ENCODE data around the gene TPK1. TPM values are rescaled to one million over a fixed set of nuclear protein-coding genes. Genes with fewer than 3 reads are reported as not detected.

TPK1 gene
- total RNA-seq, 1 donor from 2014 or later: 4.0 TPM

- Mint-ChIP-seq H3K36me3 (ENCODE audit: low read depth) (no peaks in the 10 kb centered on the region), H3K4me3 (no peak overlapping the region), H3K4me1 (no peaks in the 10 kb centered on the region), H3K27me3 (ENCODE audit: low read depth) (no peaks in the 10 kb centered on the region), H3K9me3 (peaks cover 5% of the 10 kb centered on the region), H3K27ac (ENCODE audit: unreplicated experiment) (no peak overlapping the region)
- no peak for DNase-seq (ENCODE audit: low read depth, low spot score)
- TF ChIP-seq, protein P1, sequence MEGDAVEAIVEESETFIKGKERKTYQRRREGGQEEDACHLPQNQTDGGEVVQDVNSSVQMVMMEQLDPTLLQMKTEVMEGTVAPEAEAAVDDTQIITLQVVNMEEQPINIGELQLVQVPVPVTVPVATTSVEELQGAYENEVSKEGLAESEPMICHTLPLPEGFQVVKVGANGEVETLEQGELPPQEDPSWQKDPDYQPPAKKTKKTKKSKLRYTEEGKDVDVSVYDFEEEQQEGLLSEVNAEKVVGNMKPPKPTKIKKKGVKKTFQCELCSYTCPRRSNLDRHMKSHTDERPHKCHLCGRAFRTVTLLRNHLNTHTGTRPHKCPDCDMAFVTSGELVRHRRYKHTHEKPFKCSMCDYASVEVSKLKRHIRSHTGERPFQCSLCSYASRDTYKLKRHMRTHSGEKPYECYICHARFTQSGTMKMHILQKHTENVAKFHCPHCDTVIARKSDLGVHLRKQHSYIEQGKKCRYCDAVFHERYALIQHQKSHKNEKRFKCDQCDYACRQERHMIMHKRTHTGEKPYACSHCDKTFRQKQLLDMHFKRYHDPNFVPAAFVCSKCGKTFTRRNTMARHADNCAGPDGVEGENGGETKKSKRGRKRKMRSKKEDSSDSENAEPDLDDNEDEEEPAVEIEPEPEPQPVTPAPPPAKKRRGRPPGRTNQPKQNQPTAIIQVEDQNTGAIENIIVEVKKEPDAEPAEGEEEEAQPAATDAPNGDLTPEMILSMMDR (conservative IDR thresholded peaks at IDR 0.05): no peak
Observed at GRCh38 chr7:144747936-144748335, 87.9 kb downstream of the TPK1 start.

DNA sequence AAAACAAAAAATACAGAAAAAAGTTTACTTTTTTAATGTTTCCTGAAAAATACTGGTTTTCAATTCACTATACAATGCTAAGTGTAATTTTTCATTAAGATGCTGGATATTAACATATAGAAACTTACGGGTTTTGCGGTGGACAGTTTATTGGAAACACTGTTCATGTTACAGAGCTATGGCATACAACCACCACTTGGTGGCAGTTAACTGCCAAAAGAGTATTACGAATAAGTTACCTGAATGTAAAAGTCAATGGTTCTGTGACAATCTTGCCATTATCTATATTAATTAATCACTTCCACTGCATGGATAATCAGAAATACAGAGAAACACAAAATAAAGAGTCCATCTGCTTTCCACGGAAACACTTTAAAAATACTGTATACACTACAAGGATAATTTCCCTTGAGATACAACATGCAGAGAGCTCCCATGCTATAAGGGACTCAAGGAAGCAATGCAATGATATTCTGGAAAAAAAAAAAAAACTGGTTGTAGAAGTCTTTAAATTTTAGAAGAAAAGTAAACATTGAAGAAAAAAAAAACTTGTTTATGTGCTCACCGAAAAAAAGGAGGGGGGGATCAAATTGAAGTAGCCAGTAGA is 97.0 kb downstream of the TPK1 start:
- Mint-ChIP-seq H3K4me3 (no peak overlapping the region), H3K36me3 (ENCODE audit: low read depth) (no peaks in the 10 kb centered on the region), H3K27me3 (ENCODE audit: low read depth) (no peaks in the 10 kb centered on the region), H3K9me3 (no peaks in the 10 kb centered on the region), H3K4me1 (no peaks in the 10 kb centered on the region), H3K27ac (ENCODE audit: unreplicated experiment) (no peak overlapping the region)
- TF ChIP-seq, protein P1 (conservative IDR thresholded peaks at IDR 0.05): peak; percentile 76
- DNase-seq (ENCODE audit: low read depth, low spot score): no peak

- H3K27me3 Mint-ChIP-seq (ENCODE audit: low read depth): no peaks in the 10 kb centered on the region
- no peaks in the 10 kb centered on the region for H3K36me3 Mint-ChIP-seq (ENCODE audit: low read depth)
- no peak overlapping the region for H3K4me3 Mint-ChIP-seq
- H3K4me1 Mint-ChIP-seq: no peaks in the 10 kb centered on the region
- TF ChIP-seq, protein P1 (conservative IDR thresholded peaks at IDR 0.05): no peak
- no peak overlapping the region for H3K27ac Mint-ChIP-seq (ENCODE audit: unreplicated experiment)
- H3K9me3 Mint-ChIP-seq: no peaks in the 10 kb centered on the region
- no peak for DNase-seq (ENCODE audit: low read depth, low spot score)
Observed at GRCh38 chr7:144738146-144738545, 97.7 kb downstream of the TPK1 start.

DNA sequence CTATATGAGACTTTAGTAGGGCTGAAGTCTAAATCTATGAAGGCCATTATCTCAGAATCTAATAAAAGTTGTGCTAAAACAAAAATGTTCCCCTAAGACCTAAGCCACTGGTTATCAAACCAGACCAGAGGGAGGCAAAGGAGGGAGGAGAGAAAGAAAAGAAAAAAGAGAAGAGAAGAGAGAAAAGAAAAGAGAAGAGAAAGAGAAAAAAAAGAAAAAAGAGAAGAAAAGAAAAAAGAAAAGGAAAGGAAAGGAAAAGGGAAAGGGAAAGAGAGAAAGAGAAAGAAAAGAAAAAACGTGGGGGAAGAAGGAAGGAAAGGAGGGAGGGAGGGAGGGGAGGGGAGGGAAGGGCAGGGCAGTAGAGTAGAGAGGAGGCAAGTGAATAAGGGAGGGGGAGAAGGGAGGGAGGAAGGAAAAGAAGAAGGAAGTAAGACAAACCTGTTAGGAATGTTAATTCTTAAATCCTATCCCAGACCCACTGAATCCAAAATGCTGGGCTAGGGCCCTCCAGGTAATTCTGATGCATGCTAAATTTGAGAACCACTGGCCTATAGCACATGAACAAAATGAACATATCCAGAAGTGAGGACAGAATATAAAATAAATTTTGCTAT is 98.9 kb downstream of the TPK1 start:
- no peaks in the 10 kb centered on the region for H3K4me1 Mint-ChIP-seq
- no peak overlapping the region for H3K27ac Mint-ChIP-seq (ENCODE audit: unreplicated experiment)
- DNase-seq (ENCODE audit: low read depth, low spot score): no peak
- no peaks in the 10 kb centered on the region for H3K36me3 Mint-ChIP-seq (ENCODE audit: low read depth)
- TF ChIP-seq, protein P1 (conservative IDR thresholded peaks at IDR 0.05): no peak
- H3K4me3 Mint-ChIP-seq: no peak overlapping the region
- no peaks in the 10 kb centered on the region for H3K9me3 Mint-ChIP-seq
- no peaks in the 10 kb centered on the region for H3K27me3 Mint-ChIP-seq (ENCODE audit: low read depth)

DNA sequence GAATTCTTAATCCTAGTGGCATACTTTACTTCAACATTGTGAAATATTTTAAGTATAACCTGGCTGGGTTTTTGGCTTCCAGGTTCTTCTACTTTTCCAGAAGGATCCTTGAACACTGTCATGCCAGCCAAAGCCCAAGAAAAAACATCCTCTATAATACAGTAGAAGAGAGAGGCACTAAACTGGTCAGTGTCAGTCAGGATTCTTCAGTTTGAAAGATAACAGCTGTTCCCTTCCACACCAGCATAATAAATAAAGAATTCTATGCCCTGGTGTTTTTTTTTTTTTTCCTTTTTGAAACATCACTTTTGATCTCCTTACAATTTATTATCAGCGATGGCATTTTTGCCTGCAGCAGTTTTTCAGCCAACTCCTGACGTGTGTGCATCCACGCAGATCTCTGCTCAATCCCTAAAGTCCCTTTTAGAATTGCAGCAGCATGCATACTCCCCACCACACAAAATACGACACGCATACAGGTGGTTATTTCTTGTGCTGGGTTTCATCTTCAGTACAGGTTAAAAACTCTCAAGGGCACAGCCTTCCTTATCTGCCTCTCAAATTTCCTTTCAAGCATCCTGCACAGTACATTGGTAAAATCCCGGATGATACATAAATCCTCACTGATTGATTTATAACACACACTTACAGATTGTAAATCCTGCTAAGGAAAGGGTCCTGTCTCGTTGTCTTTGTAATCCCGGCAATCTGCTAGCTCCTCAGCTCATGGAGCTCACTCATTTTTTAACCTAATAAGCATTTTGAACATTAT is 100.2 kb downstream of the TPK1 start:
- Mint-ChIP-seq H3K4me3 (no peak overlapping the region), H3K27me3 (ENCODE audit: low read depth) (no peaks in the 10 kb centered on the region), H3K4me1 (no peaks in the 10 kb centered on the region), H3K36me3 (ENCODE audit: low read depth) (no peaks in the 10 kb centered on the region), H3K27ac (ENCODE audit: unreplicated experiment) (no peak overlapping the region), H3K9me3 (no peaks in the 10 kb centered on the region)
- TF ChIP-seq, protein P1 (conservative IDR thresholded peaks at IDR 0.05): no peak
- DNase-seq (ENCODE audit: low read depth, low spot score): no peak
